ENCODE measurements around the gene DNAL1. TPM values are rescaled to one million over a fixed set of nuclear protein-coding genes. Genes with fewer than 3 reads are reported as not detected.

The DNAL1 gene
- polyA plus RNA-seq, 1 of the 3 experiments (the other 2 are of a cell fraction): 2.6 TPM

GRCh38 chr14:73666583-73666982 lies 21.8 kb downstream of the DNAL1 start:
- Histone ChIP-seq H3F3A (replicated peaks; ENCODE audit: insufficient read depth) (peaks cover 22% of the 10 kb centered on the region), H3K79me2 (ENCODE audit: insufficient read depth) (no peaks in the 10 kb centered on the region; the same call in 1 of the 2 replicates), H3K9me3 (no peaks in the 10 kb centered on the region), H3K4me1 (ENCODE audit: control insufficient read depth in 1 of 2, insufficient read depth in 2 of 2, low read depth in 1 of 2, low read length in 1 of 2) (no peaks in the 10 kb centered on the region), H4K20me1 (ENCODE audit: insufficient read depth) (no peaks in the 10 kb centered on the region), H2AFZ (ENCODE audit: low read depth) (no peak overlapping the region), H3K36me3 (replicated peaks in 1 of 2; ENCODE audit: control insufficient read depth in 1 of 2, insufficient read depth in 2 of 2, low read length in 1 of 2) (peaks cover 3 to 12% of the 10 kb centered on the region in 2 experiments), H3K27me3 (ENCODE audit: insufficient read depth) (no peaks in the 10 kb centered on the region), H3K4me3 (ENCODE audit: low read depth in 2 of 2, low read length in 1 of 2) (no peak overlapping the region), H3K27ac (ENCODE audit: low read depth in 2 of 2, low read length in 1 of 2) (no peak overlapping the region), H3K9me2 (no peaks in the 10 kb centered on the region), H3K9ac (no peak overlapping the region), H3K4me2 (no peak overlapping the region)
- WGBS (ENCODE audit: low lambda C conversion rate): 87% methylated on average over 5 of the region's 5 CpGs
- POLR2A ChIA-PET: no interaction called here
- TF ChIP-seq SIN3A (IDR thresholded peaks at IDR 0.05; ENCODE audit: borderline replicate concordance, low read depth, low read length) (no peak), TEAD4 (IDR thresholded peaks at IDR 0.05; ENCODE audit: borderline replicate concordance, insufficient read depth) (no peak), EZH2phosphoT487 (IDR thresholded peaks at IDR 0.05; ENCODE audit: borderline replicate concordance, low read depth) (no peak), MAX (IDR thresholded peaks at IDR 0.05; ENCODE audit: low read depth) (no peak), FOXM1 (IDR thresholded peaks at IDR 0.05; ENCODE audit: low read depth) (no peak), FOSL2 (IDR thresholded peaks at IDR 0.05; ENCODE audit: borderline replicate concordance, low read depth) (no peak), RXRA (IDR thresholded peaks at IDR 0.05; ENCODE audit: borderline replicate concordance, low read depth) (no peak), MXI1 (IDR thresholded peaks at IDR 0.05; ENCODE audit: low read depth, low read length) (no peak), GABPA (IDR thresholded peaks at IDR 0.05; ENCODE audit: low read depth) (no peak), USF2 (IDR thresholded peaks at IDR 0.05; ENCODE audit: borderline replicate concordance, low read depth, low read length) (no peak), IRF3 (IDR thresholded peaks at IDR 0.05; ENCODE audit: low read depth, low read length) (no peak), CHD2 (IDR thresholded peaks at IDR 0.05; ENCODE audit: low read length, partially characterized antibody) (no peak), REST (IDR thresholded peaks at IDR 0.05; ENCODE audit: low read depth, low read length) (no peak)
- CTCF ChIA-PET: no interaction called here
- no peak for DNase-seq
